Activated CD4-positive, alpha-beta T cell treated with anti-CD3 and anti-CD28 coated beads, Interleukin-2, amount 10 ng/mL, durations not matched to agents 24 days and 14 days (primary cell): Measurements from ENCODE around the gene TRIP13. TPM values are rescaled to one million over a fixed set of nuclear protein-coding genes. Genes with fewer than 3 reads are reported as not detected.
"Not testable (repeated sequence)": the region's sequence is repeated elsewhere in the genome, so short reads cannot be mapped to it uniquely, and the experiment has no call there.

Source experiments
- DNase-seq: peaks from one replicate; pipeline ENCODE4 v3.0.0; 2022
- H3K27ac Mint-ChIP-seq: one replicate; pipeline ENCODE4 v1.8.0; 2022; ENCODE audit warnings: mild to moderate bottlenecking, mixed read lengths
- H3K27me3 Mint-ChIP-seq: one replicate; pipeline ENCODE4 v1.8.0; 2022; ENCODE audit warnings: mixed read lengths
- H3K36me3 Mint-ChIP-seq: one replicate; pipeline ENCODE4 v1.8.0; 2022; ENCODE audit warnings: low read depth, mild to moderate bottlenecking, mixed read lengths
- H3K4me1 Mint-ChIP-seq: one replicate; pipeline ENCODE4 v1.8.0; 2021; ENCODE audit warnings: mixed read lengths
- H3K4me3 Mint-ChIP-seq: one replicate; pipeline ENCODE4 v1.8.0; 2022; ENCODE audit warnings: mild to moderate bottlenecking, moderate library complexity, mixed read lengths
- H3K9me3 Mint-ChIP-seq: one replicate; pipeline ENCODE4 v1.8.0; 2021; ENCODE audit warnings: mixed read lengths
- intact Hi-C: fragments of 100-400 bp; cut with micrococcal nuclease; formaldehyde crosslinking; loops from one replicate; pipeline ENCODE4 v1.15.1; 2023
- total RNA-seq: library from RNA; stranded (reverse); gene quantifications from 2 replicates; pipeline ENCODE4 v1.2.3, GENCODE V29; 2022

Gene TRIP13
- total RNA-seq, 1 donor from 2014 or later, result 47.5 TPM

DNA sequence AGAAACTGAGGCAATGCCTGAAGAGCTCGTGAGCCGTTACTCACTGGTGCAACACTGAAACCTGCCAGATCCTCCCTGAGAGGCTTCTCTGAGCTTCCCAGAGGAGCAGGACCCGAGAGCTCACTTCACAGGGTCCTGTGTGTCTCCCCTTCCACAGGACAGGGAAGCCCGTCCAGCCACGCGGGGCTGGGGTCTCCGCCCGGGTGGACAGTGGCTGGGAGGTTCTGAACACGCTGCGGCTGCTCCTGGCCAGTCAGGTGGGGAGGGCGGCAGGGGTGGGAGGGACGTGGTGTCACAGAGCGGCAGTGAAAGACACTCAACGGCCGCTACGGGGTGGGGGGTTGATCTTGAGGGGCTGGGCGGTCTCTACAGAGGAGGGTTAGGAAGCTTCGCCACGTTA is 41.6 kb upstream of the TRIP13 start:
- DNase-seq, result no peak
- H3K4me1 Mint-ChIP-seq, result peaks cover 5% of the 10 kb centered on the region
- H3K27me3 Mint-ChIP-seq, result no peaks in the 10 kb centered on the region
- no peaks in the 10 kb centered on the region for H3K36me3 Mint-ChIP-seq
- H3K9me3 Mint-ChIP-seq, result no peaks in the 10 kb centered on the region
- no peak overlapping the region for H3K27ac Mint-ChIP-seq
- intact Hi-C loops, result no loop called here
- no peak overlapping the region for H3K4me3 Mint-ChIP-seq

DNA sequence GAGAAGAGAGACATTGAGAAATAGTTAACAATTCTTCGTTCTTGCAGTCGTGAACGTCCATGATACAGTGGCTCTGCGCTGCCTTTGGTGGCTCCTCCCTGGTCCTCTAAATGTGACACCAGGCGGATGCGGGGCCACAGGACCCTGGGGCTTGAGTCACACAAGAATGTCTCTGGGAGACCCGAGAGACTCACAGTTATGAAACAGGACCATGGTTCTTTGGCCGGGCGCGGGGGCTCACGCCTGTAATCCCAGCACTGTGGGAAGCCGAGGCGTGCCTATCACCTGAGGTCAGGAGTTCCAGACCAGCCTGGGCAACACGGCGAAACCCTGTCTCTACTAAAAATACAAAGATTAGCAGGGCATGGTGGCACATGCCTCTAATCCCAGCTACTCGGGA is 41.1 kb upstream of the TRIP13 start:
- Mint-ChIP-seq H3K36me3 (no peaks in the 10 kb centered on the region), H3K4me1 (peaks cover 4% of the 10 kb centered on the region), H3K27me3 (no peaks in the 10 kb centered on the region), H3K27ac (no peak overlapping the region), H3K4me3 (no peak overlapping the region), H3K9me3 (no peaks in the 10 kb centered on the region)
- DNase-seq, result no peak
- intact Hi-C loops, result no loop called here

DNA sequence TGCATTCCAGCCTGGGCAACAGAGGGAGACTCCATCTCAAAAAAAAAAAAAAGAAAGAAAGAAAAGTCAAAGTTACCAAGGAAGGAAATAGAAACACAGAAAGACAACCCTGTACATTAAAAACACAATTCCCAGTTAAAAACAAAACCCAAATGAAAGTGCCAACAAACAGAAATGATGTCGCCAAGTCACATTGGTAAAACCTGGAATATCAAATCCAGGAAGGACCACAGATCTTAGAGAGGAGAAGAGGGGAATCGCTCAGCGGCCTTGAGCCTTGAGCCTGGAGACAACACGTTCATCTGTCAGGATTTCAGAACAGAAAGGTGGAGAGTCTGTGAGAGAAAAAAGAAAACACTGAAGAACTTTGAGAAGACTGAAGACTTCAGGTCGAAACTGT is 40.7 kb upstream of the TRIP13 start:
- no peaks in the 10 kb centered on the region for H3K4me1 Mint-ChIP-seq
- H3K4me3 Mint-ChIP-seq, result no peak overlapping the region
- no peaks in the 10 kb centered on the region for H3K9me3 Mint-ChIP-seq
- DNase-seq, result no peak
- intact Hi-C loops, result no loop called here
- no peaks in the 10 kb centered on the region for H3K36me3 Mint-ChIP-seq
- H3K27me3 Mint-ChIP-seq, result no peaks in the 10 kb centered on the region
- no peak overlapping the region for H3K27ac Mint-ChIP-seq

DNA sequence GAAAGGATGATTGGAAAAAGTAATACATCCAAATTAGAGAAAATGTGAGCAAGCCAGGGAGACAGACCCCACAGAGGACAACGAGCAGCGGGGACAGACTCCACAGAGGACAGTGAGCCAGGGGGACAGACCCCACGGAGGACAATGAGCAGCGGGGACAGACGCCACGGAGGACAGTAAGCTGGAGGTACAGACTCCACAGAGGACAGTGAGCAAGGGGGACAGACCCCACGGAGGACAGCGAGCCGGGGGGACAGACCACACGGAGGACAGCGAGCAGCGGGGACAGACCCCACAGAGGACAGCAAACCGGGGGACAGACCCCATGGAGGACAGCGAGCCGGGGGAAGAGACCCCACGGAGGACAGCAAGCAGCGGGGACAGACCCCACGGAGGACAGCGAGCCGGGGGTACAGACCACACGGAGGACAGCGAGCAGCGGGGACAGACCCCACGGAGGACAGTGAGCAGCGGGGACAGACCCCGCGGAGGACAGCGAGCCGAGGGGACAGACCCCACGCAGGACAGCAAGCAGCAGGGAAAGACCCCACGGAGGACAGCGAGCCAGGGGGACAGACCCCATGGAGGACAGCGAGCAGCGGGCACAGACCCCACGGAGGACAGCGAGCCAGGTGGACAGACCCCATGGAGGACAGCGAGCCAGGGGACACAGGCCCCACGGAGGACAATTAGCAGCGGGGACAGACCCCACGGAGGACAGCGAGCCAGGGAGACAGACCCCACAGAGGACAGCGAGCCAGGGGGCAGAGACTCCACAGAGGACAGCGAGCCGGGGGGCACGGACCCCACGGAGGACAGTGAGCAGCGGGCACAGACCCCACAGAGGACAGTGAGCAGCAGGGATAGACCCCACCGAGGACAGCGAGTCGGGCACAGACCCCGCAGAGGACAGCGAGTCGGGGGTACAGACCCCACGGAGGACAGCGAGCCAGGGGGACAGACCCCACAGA is 40.0 kb upstream of the TRIP13 start:
- DNase-seq, result no peak
- no peak overlapping the region for H3K4me3 Mint-ChIP-seq
- intact Hi-C loops, result no loop called here

DNA sequence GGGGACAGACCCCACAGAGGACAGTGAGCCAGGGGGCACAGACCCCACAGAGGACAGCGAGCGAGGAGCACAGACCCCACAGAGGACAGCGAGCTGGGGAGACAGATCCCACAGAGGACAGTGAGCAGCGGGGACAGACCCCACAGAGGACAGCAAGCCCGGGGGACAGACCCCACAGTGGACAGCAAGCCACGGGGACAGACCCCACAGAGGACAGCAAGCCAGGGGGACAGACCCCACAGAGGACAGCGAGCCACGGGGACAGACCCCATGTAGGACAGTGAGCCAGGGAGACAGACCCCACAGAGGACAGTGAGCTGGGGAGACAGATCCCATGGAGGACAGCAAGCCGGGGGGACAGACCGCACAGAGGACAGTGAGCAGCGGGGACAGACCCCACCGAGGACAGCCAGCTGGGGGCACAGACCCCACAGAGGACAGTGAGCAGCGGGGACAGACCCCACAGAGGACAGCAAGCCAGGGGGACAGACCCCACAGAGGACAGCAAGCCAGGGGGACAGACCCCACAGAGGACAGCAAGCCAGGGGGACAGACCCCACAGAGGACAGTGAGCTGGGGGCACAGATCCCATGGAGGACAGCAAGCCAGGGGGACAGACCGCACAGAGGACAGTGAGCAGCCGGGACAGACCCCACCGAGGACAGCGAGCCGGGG is 39.1 kb upstream of the TRIP13 start:
- H3K27me3 Mint-ChIP-seq, DNase-seq, intact Hi-C loops, H3K4me3 Mint-ChIP-seq, H3K27ac Mint-ChIP-seq, H3K36me3 Mint-ChIP-seq, H3K9me3 Mint-ChIP-seq, H3K4me1 Mint-ChIP-seq: not testable (repeated sequence)

More for the DNA sequence above, 40.0 kb upstream of the TRIP13 start:
- H3K27me3 Mint-ChIP-seq, result no peaks in the 10 kb centered on the region
- H3K9me3 Mint-ChIP-seq, result no peaks in the 10 kb centered on the region
- H3K27ac Mint-ChIP-seq, result no peak overlapping the region
- H3K4me1 Mint-ChIP-seq, result no peaks in the 10 kb centered on the region
- no peaks in the 10 kb centered on the region for H3K36me3 Mint-ChIP-seq

DNA sequence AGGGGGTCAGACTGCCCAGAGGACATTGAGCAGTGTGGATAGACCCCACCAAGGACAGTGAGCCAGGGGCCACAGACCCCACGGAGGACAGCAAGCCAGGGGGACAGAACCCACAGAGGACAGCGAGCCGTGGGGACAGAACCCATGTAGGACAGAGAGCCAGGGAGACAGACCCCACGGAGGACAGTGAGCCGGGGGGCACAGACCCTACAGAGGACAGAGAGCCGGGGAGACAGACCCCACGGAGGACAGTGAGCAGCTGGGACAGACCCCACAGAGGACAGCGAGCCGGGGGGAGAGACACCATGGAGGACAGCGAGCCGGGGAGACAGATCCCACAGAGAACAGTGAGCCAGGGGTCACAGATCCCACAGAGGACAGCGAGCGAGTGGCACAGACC is 38.5 kb upstream of the TRIP13 start:
- no peaks in the 10 kb centered on the region for H3K4me1 Mint-ChIP-seq
- H3K9me3 Mint-ChIP-seq, result no peaks in the 10 kb centered on the region
- no peaks in the 10 kb centered on the region for H3K27me3 Mint-ChIP-seq
- no peak for DNase-seq
- no peak overlapping the region for H3K27ac Mint-ChIP-seq
- no peak overlapping the region for H3K4me3 Mint-ChIP-seq
- intact Hi-C loops, result no loop called here
- H3K36me3 Mint-ChIP-seq, result no peaks in the 10 kb centered on the region

DNA sequence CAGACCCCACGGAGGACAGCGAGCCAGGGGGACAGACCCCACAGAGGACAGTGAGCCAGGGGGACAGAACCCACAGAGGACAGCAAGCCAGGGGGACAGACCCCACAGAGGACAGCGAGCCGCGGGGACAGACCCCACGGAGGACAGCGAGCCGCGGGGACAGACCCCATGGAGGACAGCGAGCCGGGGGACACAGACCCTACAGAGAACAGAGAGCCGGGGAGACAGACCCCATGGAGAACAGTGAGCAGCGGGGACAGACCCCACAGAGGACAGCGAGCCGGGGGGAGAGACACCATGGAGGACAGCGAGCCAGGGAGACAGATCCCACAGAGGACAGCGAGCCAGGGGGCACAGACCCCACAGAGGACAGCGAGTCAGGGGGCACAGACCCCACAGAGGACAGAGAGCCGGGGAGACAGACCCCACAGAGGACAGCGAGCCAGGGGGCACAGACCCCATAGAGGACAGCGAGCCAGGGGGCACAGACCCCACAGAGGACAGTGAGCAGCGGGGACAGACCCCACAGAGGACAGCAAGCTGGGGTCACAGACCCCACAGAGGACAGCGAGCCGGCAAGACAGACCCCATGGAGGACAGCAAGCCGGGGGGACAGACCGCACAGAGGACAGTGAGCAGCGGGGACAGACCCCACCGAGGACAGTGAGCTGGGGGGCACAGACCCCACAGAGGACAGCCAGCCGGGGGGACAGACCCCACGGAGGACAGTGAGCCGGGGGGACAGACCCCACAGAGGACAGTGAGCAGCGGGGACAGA is 37.5 kb upstream of the TRIP13 start:
- Mint-ChIP-seq H3K27me3 (no peaks in the 10 kb centered on the region), H3K36me3 (no peaks in the 10 kb centered on the region), H3K9me3 (no peaks in the 10 kb centered on the region), H3K4me3 (no peak overlapping the region), H3K4me1 (no peaks in the 10 kb centered on the region), H3K27ac (no peak overlapping the region)
- no peak for DNase-seq
- intact Hi-C loops, result no loop called here

DNA sequence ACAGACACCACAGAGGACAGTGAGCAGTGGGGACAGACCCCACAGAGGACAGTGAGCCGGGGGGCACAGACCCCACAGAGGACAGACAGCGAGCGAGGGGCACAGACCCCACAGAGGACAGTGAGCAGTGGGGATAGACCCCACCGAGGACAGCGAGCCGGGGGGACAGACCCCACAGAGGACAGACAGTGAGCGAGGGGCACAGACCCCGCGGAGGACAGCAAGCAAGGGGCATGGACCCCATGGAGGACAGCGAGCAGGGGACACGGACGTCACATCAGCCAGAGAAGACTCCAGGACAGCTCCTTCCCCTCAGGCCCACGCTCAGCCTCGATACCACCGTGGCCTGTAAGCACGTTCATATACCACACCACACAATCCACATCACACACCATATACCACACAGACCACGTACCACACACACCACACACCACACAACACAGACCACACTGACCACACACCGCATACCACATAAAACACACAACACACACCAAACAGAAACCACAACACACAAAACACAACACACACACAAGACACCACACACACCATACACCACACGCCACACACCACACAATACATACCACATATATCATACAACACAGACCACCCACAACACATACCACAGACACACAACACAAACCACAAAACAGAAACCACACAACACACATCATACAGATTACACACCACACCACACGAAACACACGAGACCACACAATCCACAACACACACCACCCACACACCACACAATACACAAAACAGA is 36.7 kb upstream of the TRIP13 start:
- intact Hi-C loops, result no loop called here
- Mint-ChIP-seq H3K4me3 (no peak overlapping the region), H3K27me3 (no peaks in the 10 kb centered on the region), H3K9me3 (no peaks in the 10 kb centered on the region), H3K4me1 (no peaks in the 10 kb centered on the region), H3K27ac (no peak overlapping the region), H3K36me3 (peaks cover 3% of the 10 kb centered on the region)
- no peak for DNase-seq

DNA sequence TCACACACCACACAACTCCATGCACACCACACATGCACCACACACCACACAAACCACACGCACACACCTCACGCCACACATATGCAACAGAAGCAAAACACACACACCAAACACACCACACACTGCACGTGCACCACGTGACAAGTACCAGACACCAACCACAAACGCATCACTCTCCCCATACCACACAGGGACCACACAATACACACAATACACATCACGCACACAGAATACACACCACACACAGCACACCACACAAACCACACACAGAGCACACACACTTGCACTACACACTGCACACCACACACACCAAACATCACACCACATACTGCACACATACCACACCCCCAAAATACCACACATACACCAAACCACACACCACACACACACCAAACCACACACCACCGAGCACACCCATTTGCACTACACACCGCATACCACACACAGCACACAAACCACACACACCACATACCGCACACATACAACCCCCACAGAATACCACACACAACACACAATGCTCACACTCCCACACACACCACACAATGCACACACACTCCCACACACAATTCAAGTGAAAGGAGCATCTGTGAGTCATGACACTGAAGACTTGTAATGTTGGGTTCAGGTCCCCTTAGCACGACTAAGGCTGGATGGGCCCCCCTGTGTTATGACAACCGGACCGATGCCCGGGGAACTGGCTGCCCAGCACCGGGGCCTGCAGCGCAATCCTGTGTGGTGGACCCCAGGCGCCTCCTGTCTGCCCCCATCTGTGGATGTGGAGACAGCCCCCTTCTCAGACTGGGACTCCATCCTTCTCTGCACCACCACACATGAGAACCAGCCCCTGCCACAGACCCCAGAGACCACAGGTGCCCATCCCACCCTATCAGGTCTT is 35.9 kb upstream of the TRIP13 start:
- DNase-seq, result no peak
- no peaks in the 10 kb centered on the region for H3K27me3 Mint-ChIP-seq
- H3K4me3 Mint-ChIP-seq, result no peak overlapping the region
- intact Hi-C loops, result no loop called here
- H3K4me1 Mint-ChIP-seq, result no peaks in the 10 kb centered on the region
- H3K36me3 Mint-ChIP-seq, result peaks cover 3% of the 10 kb centered on the region
- H3K9me3 Mint-ChIP-seq, result no peaks in the 10 kb centered on the region
- H3K27ac Mint-ChIP-seq, result no peak overlapping the region

DNA sequence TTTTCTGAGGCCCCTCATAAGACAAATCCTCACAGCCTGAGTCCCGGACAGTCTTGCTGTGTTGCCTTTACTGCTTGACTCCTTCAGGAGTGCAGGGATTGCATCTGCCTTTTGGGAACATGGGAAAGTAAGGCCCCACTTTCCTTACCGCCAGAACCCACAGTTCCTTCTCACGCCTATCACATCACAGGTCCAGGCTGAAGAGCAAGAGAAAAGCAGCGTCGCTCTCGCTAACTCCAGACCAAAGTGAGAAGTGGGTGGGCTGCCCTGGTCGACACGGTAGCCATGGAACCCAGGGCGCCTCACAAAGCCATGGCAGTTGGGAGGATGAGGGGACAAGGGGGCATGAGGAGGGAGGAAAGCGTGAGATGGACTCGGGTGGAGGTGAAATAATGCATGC is 34.0 kb upstream of the TRIP13 start:
- intact Hi-C loops, result no loop called here
- H3K4me1 Mint-ChIP-seq, result no peaks in the 10 kb centered on the region

DNA sequence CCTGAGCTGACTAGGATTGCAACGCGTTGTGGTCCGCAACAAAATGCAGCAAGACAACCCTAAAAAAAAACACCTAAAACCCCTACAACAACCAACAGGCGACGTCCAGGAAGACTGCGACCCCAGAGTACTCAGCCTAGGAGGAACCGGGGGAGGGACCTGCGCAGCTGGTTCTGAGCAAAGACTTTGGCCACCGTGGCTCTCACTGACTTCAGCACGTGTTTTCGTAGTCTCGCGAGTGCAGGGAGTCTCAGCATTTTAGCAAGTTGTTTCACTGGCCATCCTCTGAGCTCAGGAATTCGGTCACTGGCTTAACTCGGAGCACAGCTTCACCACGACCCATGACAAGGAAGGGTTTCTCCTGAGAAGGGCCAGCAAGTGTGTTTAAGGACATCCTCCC is 33.3 kb upstream of the TRIP13 start:
- DNase-seq, result no peak
- Mint-ChIP-seq H3K27ac (no peak overlapping the region), H3K4me1 (no peaks in the 10 kb centered on the region)

More for the DNA sequence above, 34.0 kb upstream of the TRIP13 start:
- Mint-ChIP-seq H3K4me3 (no peak overlapping the region), H3K9me3 (no peaks in the 10 kb centered on the region), H3K36me3 (peaks cover 6% of the 10 kb centered on the region), H3K27ac (no peak overlapping the region), H3K27me3 (no peaks in the 10 kb centered on the region)
- no peak for DNase-seq

DNA sequence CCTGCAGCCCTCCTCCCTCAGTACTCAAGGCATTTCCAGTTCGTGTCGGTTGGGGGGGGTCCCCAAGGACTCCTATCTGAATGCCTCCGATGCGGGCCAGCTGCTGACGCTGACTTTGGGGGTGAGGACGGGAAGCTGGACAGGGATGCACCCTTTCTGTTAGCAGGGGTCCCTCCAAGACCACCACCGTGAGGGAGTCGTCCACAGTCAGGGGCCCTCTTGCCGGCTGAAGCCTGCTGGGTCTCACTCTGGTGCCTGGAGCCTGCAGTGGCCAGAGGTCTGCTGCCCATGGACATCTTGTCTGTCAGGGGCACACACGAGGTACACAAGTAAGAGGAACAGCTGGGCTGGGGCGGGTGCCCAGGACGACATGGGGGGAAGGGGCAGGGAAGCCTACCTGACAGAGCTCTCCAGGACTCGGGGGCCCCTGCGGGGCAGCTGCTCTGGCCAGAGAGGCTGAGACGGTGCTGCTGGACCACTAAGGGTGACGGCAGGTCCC is 32.8 kb upstream of the TRIP13 start:
- H3K4me3 Mint-ChIP-seq, result no peak overlapping the region
- no peak for DNase-seq

More for the DNA sequence above, 33.3 kb upstream of the TRIP13 start:
- Mint-ChIP-seq H3K4me3 (no peak overlapping the region), H3K9me3 (no peaks in the 10 kb centered on the region), H3K27me3 (no peaks in the 10 kb centered on the region), H3K36me3 (peaks cover 8% of the 10 kb centered on the region)
- intact Hi-C loops, result no loop called here

More for the DNA sequence above, 32.8 kb upstream of the TRIP13 start:
- intact Hi-C loops, result no loop called here
- no peak overlapping the region for H3K27ac Mint-ChIP-seq
- peaks cover 10% of the 10 kb centered on the region for H3K36me3 Mint-ChIP-seq
- H3K4me1 Mint-ChIP-seq, result no peaks in the 10 kb centered on the region
- no peaks in the 10 kb centered on the region for H3K27me3 Mint-ChIP-seq
- H3K9me3 Mint-ChIP-seq, result no peaks in the 10 kb centered on the region
